Putamen (tissue), 1 donor: Measurements from ENCODE around the gene IDH3G.
"Not testable (repeated sequence)": the region's sequence is repeated elsewhere in the genome, so short reads cannot be mapped to it uniquely, and the experiment has no call there.

Experiments used
- DNase-seq: peaks from one replicate; pipeline ENCODE4 v3.0.0-alpha.2; 2016; ENCODE audit warnings: low spot score

Gene IDH3G

DNA sequence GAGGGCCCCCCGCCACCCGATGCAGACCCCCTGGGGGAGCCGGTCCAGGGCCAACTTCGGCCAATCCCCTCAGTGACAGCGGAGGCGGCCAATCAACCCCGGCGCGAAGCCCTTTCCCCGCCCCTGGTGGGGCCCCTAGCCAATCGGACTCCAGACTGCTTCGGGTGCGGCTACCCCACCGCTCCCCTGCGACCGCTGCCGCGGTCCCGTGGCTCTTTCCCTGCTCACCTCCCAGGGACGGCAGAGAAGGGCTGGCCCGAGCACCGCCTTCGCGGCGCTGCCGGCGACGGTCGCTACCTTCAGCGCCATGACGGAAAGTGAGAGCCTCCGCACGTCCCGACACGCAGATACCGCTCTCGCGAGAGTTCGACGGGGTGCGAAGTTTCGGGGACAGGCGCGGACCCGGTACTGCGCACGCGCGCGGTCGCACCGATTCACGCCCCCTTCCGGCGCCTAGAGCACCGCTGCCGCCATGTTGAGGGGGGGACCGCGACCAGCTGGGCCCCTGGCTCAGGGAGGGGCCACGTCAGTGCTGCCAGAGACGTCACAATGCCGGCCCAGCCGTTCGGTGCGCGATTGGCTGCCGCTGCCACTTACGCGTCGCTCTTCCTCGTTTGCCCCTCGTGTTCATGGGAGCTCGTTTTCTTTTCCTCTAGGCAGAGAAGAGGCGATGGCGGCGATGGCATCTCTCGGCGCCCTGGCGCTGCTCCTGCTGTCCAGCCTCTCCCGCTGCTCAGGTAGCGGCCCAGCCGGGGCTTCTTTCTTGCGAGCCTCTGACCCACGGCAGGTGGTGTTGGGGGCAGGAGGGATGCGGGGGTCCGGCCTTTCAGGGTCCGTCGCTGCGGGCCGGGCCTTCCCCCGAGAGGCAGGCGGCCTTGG lies at the start of gene IDH3G, which contains the start of gene SSR4:
TSS of gene IDH3G (minus strand) at position 358 of the 879 bp plus-strand sequence. CDS start at position 309, 49 bp downstream.
TSS of gene SSR4 (plus strand) at position 651 of the 879 bp plus-strand sequence. CDS start at position 671, 20 bp downstream.
- DNase-seq: peak; percentile 94

DNA sequence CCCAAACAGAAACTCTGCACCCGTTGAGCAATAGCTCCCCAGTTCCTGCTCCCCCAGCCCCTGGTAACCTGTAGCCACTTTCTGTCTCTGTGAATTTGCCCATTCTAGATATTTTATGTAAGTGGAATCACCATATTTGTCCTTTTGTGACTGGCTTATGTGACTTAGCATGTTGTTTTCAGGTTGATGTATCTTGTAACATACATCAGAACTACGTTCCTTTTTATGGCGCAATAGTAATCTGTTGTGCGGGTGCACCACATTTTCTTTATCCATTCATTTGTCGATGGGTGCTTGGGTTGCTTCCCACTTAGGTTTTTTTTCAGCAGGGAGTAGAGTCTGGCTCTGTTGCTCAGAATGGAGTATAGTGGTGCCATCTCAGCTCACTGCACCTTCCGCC lies 42.7 kb upstream of the IDH3G start:
- DNase-seq: no peak

DNA sequence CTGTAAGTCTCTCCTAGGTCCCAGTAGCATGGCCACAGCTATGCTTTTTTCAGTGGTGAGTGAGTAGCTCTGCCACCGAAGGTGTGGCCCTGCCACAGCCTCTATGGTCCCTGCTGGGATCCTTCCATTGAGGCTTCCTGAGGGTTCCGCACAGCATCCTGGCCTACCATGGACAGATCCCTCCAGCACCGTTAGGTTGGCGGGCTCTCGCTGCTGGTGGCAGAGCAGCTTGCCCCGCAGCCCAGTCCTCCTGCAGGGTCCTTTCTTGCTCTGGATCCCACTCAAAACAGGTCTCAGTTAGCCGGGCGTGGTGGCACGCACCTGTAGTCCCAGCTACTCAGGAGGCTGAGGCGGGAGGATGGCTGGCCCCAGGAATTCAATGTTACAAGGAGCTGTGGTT lies 38.6 kb upstream of the IDH3G start:
- DNase-seq: no peak

DNA sequence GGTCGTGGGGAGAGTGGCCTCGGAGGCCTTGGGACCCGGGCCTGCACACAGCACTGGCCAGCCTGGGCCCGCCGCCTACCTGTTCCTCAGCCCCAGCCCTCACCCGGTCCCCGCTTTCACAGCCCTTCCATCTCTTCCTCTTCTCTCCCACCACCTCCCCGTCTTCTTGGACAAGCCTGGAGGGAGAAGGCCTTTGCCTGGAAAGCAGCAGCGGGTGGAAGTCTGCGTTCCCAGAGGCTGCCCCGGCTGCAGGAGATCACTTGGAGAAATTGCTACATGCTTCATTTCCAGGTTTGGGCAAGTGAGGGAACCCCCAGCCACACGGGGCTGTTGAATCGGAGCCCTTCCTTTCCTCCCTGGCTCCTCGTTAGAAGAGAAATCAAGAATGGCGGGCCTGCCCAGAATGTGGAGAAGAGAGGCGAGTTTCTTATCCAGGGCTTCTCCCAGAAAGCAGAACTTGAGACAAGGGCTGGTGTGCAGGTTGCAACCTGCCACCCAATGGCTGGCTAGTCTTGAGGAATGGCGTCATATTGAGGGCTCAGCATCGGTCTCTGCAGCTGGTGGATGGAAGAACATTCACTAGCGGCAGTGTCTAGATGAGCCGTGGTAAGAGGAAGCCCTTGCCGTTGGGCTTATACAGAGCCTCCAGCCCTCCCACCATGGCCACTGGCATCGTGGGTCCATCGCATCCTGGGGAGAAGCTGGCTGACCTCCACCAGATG lies 37.4 kb upstream of the IDH3G start:
- no peak for DNase-seq

DNA sequence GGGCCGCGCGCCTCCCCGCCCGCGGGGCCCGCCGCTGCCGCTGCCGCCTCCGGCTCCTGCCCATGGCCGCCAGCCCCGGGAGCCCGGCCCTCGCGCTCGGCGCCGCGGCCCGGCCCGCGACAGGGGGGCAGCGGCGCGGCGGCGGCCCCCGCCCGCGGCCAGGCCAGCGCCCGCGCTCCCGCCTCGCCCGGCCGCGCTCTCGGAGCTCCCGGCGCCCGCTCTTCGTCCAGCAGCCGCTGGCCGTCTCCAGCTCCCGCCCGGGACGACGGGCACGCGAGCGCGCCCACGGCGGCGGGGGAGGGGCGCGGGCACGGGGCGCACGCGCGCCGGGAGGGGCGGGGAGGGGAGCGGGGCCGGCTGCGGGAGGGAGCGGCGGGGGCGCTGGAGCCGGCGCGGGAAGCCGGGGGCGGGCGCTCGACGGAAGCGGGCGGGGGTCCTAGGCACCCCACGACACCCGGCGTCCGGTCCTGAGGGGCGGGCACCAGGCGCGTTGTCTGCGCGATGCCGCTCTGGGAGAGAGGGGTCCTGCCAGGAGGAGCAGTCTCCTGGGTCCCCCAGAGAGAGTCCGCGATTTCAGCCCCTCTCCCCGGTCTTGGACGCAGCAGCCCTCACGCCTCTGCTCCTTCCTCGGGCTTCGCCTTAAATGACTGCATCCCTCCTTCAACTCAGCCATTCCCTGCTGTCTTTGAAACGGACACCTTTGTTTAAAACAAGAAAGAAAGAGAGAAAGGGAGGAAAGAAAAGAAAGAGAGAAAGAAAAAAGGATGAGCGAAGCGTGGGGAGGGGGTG lies 36.7 kb upstream of the IDH3G start:
- no peak for DNase-seq

DNA sequence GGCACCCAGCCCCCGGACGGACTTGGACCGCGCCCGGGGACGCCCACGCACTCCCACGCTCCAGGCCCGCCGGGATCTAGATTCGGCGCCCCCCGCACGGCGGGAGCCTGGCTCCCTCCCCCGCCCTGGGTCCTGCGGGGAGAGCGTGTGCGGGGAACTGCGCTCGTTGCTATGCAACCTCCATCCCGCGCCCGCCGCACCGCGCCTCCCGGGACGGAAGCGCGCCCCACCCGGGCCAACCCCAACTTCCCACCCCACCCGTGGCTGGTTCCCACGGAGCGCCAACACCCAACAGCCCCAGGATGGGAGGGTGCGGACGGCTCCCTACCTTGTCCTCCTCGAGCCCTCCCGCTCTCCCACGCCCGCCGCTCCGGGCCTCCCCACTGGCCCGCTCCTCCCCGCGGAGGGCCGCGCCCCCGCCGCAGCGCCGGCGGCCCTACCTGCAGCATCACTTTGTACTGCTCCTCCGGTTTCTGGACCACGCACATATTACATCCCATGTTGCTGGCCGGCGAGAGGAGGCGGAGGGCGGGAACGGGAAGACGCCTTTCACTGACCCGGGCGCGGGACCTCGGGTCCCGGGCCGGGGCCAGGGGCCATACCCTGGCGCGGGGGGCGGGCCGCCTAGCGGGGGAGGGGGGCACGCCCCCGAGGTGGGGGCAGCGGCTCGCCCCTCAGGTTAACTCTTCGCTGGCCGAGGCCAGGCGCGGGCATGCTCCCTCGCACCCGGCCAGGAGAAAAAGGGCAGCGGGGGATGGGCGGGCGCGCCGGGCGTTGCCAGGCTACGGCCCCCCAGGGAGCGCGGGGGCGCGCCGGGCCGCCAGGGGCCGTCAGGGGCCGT lies 35.8 kb upstream of the IDH3G start, which contains the start of gene PDZD4:
TSS of gene PDZD4 (minus strand) at position 746 of the 841 bp plus-strand sequence. CDS start at position 500, 246 bp downstream.
- no peak for DNase-seq

DNA sequence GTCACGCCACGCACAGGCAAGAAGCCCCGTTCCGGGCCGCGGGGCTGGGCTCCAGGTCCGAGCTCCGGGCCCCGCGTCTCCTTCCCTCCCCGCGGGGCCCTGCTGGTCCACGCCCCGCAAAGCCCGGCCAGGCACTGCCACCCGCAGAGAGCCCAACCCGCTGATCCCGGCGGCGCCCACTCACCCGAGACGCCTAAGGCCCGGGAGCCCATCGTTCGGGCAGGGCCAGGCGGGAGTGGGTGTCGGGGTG lies 35.3 kb upstream of the IDH3G start:
- no peak for DNase-seq

DNA sequence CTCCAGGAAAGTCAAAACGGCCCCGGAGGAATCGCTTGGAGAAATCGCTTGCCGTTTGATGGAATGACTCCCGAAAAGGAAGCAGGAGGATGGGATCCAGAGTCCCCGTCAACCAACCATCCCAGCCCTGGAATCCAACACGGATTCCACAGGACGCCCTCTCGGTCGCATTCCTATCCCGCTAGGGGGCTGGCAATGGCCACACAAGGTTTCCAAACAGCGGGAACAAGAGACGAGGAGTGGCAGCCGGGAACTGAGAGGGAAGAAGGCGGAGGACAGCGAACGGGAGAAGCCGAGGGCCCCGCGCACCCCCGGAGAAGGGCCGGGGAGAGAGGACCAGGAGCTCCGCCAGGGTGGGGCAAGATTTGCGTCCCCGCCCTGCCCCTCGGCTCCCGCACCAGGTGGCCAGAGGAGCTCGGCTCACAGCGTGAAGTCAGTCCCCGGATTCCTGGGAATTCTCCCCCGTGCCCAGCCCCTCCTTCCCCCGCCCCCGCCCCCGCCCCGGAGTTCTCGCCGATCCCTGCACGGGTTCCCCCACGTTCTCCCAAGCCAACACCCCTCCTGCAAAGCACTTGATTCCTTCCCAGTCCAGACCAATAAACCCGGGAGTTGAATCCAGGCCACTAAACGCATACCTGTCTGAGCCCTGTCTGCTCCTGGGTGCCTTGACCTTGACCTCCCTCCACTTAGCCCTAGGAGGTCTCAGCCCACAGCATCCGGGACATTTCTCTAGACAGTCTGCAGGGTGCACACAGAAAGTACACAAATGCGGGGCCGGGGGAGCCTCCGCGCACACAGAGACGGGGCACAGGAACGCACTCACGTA lies 34.8 kb upstream of the IDH3G start:
- DNase-seq: no peak

DNA sequence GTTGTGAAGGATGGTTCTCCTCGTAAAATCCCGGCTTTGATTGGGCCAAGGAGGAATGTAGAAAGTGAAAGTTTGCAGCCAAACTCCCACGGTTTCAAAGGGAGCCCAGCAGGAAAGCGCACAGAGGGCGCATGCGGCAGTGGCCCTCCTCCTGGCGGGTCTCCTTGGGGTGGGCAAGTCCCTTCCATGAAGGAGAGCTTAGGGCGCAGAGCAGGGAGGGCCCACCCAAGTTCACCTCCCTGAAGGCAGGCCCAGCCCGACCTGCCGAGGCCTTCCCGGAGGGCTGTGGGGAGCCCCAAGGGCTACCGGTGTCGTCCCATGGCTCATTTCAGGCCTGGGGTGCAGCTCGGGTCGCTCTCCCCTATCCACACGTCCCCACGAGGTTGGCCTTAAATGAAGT lies 34.1 kb upstream of the IDH3G start:
- DNase-seq: no peak

DNA sequence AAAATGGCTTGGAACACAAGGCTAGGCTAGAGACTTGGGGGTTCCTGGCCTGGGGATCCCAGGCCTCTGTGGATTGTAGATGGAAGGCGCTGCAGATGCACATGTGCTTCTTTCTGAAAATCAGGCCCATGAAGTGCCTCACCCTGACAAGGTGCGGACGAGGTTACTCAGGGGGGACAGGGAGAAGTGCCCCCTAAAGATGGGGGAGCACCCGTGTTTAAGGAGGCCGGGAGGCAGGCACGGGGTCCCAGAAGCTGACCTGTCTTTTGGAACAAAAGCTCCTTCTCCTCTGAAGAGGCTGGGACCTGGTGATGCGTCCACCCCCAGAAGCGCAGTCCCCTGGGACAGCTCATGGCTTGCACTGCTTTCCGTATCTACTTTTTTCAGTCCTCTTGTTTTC lies 33.7 kb upstream of the IDH3G start:
- DNase-seq: no peak

DNA sequence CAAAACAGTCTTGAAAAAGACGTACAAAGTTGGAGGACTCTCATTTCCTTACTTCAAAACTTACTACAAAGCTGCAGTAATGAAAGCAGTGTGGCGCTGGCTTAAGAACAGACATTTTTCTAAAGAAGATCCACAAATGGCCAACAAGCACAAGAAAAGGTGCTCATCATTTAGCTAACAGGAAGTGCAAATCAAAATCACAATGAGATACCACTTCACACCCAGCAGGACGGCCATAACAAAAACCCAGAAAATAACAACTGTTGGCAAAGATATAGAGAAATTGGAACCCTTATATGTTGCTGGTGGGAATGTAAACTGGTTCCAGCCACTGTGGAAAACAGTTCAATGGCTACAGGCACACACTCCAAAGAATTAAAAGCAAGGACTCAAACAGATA lies 32.8 kb upstream of the IDH3G start:
- DNase-seq: no peak

DNA sequence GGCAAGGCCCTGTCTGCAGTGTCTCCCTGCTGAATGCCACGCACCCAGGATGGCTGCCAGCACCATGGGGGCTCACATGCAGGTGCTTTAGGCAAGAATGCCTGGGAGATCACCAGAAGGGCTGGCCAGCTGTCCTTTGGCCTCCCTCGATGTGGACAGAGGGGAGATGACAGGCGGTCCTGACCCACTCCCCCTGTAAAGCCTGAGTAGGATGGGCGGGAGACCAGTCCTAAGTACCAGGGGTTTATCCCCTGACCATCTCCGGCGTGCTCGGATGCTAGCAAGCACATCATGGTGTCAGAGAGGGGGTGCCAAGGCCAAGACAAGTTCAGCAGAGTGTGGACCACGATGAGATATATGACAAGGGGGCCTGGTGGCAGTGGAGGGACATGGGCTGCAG lies 30.9 kb upstream of the IDH3G start:
- no peak for DNase-seq

DNA sequence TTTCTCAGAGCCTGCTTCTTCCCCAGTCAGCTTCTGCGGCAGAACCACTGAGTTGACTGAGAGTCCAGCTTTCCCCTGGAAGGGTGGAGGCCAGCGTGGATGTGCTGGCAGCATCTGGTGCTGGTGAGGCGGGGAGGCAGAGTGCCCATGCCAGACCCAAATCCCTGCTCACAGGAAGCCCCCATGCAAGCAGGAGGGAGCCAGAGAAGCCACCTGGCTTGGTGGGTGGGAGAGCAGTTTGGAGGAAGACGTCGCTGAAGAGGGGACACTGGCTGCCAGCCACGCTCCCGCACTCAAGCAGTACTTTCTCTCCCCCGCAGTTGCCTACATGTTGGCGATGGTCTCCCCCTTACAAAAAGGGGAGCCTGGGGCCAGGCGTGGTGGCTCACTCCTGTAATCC lies 30.2 kb upstream of the IDH3G start:
- no peak for DNase-seq

DNA sequence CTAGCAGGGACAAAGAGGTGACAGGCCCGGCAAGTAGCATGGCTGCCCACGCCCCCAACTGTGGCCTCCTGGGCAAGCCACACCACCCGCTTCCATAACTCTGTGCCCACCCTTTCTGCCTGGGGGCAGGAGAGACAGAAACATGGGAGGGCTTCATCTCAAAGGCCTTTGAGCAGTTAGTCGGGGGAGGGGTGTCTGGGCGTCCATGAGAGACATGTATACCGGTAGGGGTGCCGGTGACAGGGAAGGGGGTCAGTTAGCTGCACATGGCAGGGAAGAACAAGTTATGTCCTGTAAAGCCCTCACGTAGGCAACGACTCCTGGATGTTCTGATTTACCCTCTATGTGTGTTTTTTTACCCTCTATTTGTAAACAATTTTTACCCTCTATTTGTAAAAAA lies 26.9 kb upstream of the IDH3G start:
- no peak for DNase-seq

DNA sequence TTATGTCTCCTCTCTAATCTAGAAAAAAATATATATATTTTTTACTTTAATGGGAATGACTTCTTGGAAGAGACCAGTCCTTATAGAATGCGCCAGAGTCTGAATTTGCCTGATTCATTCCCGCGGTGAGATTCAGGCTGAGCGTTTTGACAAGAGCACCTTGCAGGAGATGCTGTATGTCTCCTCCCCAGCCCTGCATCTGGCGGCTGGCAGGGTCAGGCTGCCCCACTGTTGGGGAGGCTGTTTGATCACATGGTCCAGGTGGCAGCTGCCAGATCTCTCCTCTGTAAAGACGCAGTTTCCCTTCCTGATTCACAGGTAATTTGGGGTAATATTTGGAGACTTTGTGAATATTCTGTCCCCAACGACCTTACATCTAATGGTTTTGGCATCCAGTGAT lies 26.4 kb upstream of the IDH3G start:
- no peak for DNase-seq

DNA sequence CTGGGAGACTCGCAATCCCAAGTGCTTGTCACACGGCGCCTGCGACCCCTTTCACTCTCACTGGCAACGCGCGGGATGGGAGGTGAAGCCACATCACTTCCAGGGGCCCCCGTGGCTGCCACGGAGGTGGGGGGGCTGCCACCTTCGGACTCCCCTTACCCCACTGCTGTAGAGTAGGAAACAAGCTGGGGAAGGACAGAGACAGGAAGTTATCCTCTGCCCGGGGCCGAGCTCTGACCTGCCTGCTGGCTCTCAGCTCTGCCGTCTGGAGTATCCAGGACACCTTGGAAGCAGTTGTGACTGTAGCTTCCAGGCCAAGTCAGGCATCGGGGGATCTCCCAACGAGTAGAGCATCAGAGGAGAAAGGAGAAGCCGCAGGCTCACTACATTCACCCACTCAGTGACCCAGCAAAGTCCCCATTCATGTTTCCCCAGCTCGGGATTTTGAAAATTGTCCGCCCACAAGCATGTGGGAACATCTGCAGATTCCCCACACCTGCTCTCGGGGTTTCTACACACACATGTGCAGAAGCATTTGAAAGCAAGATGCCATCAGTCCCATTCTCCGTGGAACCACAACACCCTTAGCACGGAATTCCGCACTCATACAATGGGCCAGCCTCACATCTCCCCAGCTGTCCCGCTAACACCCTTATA lies 25.3 kb upstream of the IDH3G start:
- DNase-seq: no peak

DNA sequence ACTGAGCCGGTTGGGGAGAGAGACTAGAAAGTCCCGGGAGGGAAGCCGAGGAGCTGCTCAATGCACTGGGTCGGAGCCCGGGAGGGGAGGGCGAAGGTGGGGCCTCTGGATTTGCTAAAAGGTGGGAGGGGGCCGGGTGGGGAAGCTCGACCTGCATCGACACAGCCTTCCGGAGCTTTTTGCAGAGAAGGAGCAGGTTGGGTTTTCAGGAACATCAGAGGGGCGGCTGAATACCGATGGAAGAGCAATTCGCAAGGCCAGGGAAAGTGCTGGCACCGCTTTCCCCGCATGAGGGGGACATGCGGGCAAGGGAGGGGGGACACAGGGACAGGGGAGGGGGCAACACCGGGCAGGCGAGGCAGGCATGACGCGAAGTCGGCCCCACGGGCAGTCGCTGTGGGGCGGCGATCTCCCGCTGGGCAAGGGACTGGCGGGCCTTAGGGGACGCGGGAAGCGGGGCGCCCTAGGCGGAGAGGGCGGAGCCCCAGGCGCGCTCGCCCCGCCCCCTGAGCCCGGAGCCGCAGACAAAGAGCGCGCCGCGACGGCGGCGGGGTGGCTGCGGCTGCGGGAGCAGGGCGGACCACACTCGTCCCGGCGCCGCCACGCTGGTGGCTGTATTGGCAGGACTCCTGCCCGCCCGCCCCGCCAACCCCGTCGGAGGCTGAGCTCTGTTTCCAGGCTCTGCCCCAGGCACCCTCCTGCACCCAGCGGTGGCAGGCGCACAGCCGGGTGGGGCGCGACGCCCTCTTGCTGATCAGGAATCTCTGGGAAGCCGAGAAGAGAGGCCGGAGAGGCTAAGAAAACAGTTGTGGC lies 24.6 kb upstream of the IDH3G start:
- no peak for DNase-seq

DNA sequence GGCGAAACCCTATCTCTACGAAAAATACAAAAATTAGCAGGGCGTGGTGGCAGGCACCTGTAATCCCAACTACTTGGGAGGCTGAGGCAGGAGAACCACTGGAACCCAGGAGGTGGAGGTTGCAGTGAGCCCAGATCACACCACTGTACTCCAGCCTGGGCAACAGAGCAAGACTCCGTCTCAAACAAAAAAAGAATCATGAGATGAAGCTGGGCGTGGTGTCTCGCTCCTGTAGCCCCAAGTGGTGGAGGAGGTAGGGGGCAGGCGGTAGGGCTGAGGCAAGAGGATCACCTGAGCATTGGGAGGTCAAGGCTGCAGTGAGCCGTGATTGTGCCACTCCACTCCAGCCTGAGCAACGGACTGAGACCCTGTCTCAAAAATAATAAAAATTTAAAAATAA lies 23.9 kb upstream of the IDH3G start:
- not testable (repeated sequence) for DNase-seq
